Measurements from ENCODE around the gene GRAMD4. TPM values are rescaled to one million over a fixed set of nuclear protein-coding genes. Genes with fewer than 3 reads are reported as not detected.

GRAMD4 gene
- total RNA-seq, 1 experiment from 2014 or later = 19.8 TPM

DNA sequence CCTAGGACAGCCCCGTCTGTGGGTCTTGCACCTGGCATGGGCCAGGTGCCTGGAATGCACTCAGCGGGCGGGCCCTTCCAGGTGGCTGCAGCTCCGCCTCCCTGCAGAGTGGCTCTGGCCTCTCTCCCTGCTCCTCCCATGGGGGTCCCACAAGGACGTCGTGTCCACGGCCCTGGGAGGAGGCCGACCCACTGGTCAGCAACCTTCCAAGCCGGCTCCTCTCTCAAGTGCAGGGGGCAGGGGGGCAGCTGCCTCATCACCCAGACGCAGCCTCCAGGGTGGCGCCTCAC is 76.0 kb downstream of the GRAMD4 start:
- Histone ChIP-seq H3K23me2 (ENCODE audit: insufficient read length, low read depth, low read length, poor library complexity, severe bottlenecking) (no peaks in the 10 kb centered on the region), H4K5ac (ENCODE audit: insufficient read length, low read depth, low read length) (no peak overlapping the region), H2BK120ac (ENCODE audit: low read depth, low read length, poor library complexity, severe bottlenecking) (no peak overlapping the region), H3K9ac (ENCODE audit: extremely low read depth, insufficient read length, low read length) (no peak overlapping the region), H3K23ac (ENCODE audit: insufficient read length, low read depth, low read length) (no peak overlapping the region), H3K4ac (ENCODE audit: low read depth, low read length) (no peak overlapping the region), H2BK12ac (ENCODE audit: insufficient read length, low read depth, low read length) (no peak overlapping the region), H2AFZ (ENCODE audit: low read length) (no peak overlapping the region), H3K79me1 (ENCODE audit: insufficient read depth, low read depth, low read length, poor library complexity, severe bottlenecking) (no peaks in the 10 kb centered on the region), H4K20me1 (ENCODE audit: control insufficient read depth, insufficient read depth, insufficient read length) (no peaks in the 10 kb centered on the region), H2BK15ac (ENCODE audit: low read depth, low read length) (no peak overlapping the region), H2BK5ac (ENCODE audit: insufficient read length, low read length) (no peak overlapping the region), H2AK5ac (ENCODE audit: insufficient read length, low read length) (no peak overlapping the region), H3K4me2 (ENCODE audit: insufficient read depth, insufficient read length, low read length) (no peak overlapping the region), H3K9me3 (ENCODE audit: control insufficient read depth, low read depth, low read length) (no peaks in the 10 kb centered on the region), H4K8ac (replicated peaks; ENCODE audit: insufficient read length, low read depth, low read length) (no peak overlapping the region), H4K91ac (ENCODE audit: insufficient read length, low read depth, low read length) (no peak overlapping the region), H3K14ac (ENCODE audit: insufficient read depth, low read length) (no peak overlapping the region), H3K18ac (ENCODE audit: insufficient read length, low read depth, low read length) (no peak overlapping the region), H3K27me3 (ENCODE audit: insufficient read depth, low read length) (no peaks in the 10 kb centered on the region), H3K56ac (ENCODE audit: insufficient read length, low read depth, low read length) (no peak overlapping the region), H2BK20ac (ENCODE audit: low read depth, low read length, poor library complexity, severe bottlenecking) (no peak overlapping the region), H3T11ph (ENCODE audit: low read length) (no peak overlapping the region), H3K79me2 (ENCODE audit: insufficient read depth, low read length) (no peaks in the 10 kb centered on the region), H3K4me1 (ENCODE audit: insufficient read depth, low read length) (no peaks in the 10 kb centered on the region), H3K27ac (ENCODE audit: insufficient read length, low read depth, low read length) (no peak overlapping the region)
- Mint-ChIP-seq H3K4me3 (no peak overlapping the region), H3K4me1 (peaks cover 0 to 4% of the 10 kb centered on the region in 2 experiments; a peak in 2 of 4 replicates), H3K27me3 (ENCODE audit: low read depth) (no peaks in the 10 kb centered on the region; the same call in 1 of the 2 replicates), H3K9me3 (no peaks in the 10 kb centered on the region), H3K27ac (no peak overlapping the region), H3K36me3 (ENCODE audit: insufficient read depth in 1 of 3, low read depth in 3 of 3) (peaks cover 17 to 54% (median 47%) of the 10 kb centered on the region in 3 experiments; a peak in 6 of 7 replicates)
- no peak for DNase-seq
- no CpG with 5 or more reads among the region's 11 CpGs for WGBS (ENCODE audit: extremely low coverage, insufficient read length, low lambda C conversion rate)
- TF ChIP-seq, protein P1, sequence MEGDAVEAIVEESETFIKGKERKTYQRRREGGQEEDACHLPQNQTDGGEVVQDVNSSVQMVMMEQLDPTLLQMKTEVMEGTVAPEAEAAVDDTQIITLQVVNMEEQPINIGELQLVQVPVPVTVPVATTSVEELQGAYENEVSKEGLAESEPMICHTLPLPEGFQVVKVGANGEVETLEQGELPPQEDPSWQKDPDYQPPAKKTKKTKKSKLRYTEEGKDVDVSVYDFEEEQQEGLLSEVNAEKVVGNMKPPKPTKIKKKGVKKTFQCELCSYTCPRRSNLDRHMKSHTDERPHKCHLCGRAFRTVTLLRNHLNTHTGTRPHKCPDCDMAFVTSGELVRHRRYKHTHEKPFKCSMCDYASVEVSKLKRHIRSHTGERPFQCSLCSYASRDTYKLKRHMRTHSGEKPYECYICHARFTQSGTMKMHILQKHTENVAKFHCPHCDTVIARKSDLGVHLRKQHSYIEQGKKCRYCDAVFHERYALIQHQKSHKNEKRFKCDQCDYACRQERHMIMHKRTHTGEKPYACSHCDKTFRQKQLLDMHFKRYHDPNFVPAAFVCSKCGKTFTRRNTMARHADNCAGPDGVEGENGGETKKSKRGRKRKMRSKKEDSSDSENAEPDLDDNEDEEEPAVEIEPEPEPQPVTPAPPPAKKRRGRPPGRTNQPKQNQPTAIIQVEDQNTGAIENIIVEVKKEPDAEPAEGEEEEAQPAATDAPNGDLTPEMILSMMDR (conservative IDR thresholded peaks at IDR 0.05) = no peak

Data from H9 (cell line).